Fibroblast of lung (primary cell): ENCODE results near the gene PSMD4.

Experiments used
- CTCF ChIP-seq, 2 donors: IDR thresholded peaks in 1 of 2; conservative IDR thresholded peaks in 1 of 2; 1 replicate in 1 of 2; 2 replicates in 1 of 2; pipeline ENCODE4 v1.5.1; 2011 to 2012; ENCODE audit warnings: low read length in 2 of 2, control low read depth in 1 of 2, inconsistent platforms in 1 of 2, low read depth in 1 of 2, mild to moderate bottlenecking in 1 of 2
- EZH2 ChIP-seq: IDR thresholded peaks from 2 replicates; pipeline ENCODE4 v1.5.1; 2012; ENCODE audit warnings: low read length, control low read depth, mild to moderate bottlenecking; ENCODE audit errors: missing control alignments

- no peak for TF ChIP-seq CTCF (conservative IDR thresholded peaks at IDR 0.05 in 1 of 2, IDR thresholded peaks at IDR 0.05 in 1 of 2; ENCODE audit: low read depth in 1 of 2, low read length in 2 of 2)
- TF ChIP-seq EZH2 = no peak
These were observed 33.4 kb downstream of the PSMD4 start for GRCh38 chr1:151287767-151288500.
